GM12873 (cell line): ENCODE results near the gene MTG1.

Experiments
- CTCF ChIP-seq: IDR thresholded peaks from 2 replicates; pipeline ENCODE4 v1.5.1; 2012; ENCODE audit warnings: low read depth, mild to moderate bottlenecking, moderate library complexity, low read length, control low read depth; ENCODE audit not compliant: insufficient read depth; ENCODE audit errors: missing control alignments

Gene MTG1

GRCh38 chr10:133401500-133401899 is 7.5 kb downstream of the MTG1 start:
- no peak for TF ChIP-seq CTCF

- no peak for TF ChIP-seq CTCF
Observed at GRCh38 chr10:133401981-133402725, 8.2 kb downstream of the MTG1 start.

- TF ChIP-seq CTCF: no peak
Observed at GRCh38 chr10:133403359-133403758, 9.4 kb downstream of the MTG1 start.

- no peak for TF ChIP-seq CTCF
Observed at GRCh38 chr10:133403784-133404183, 9.8 kb downstream of the MTG1 start.

GRCh38 chr10:133405272-133405671 is 11.3 kb downstream of the MTG1 start:
- no peak for TF ChIP-seq CTCF

- TF ChIP-seq CTCF: no peak
Observed at GRCh38 chr10:133405844-133406527, 12.0 kb downstream of the MTG1 start.

GRCh38 chr10:133411523-133412380 is 17.8 kb downstream of the MTG1 start:
- TF ChIP-seq CTCF: no peak
